Renal pelvis (tissue), 12 donors: ENCODE measurements around the gene HTR6. TPM values are rescaled to one million over a fixed set of nuclear protein-coding genes. Genes with fewer than 3 reads are reported as not detected.
"Not testable (repeated sequence)": the region's sequence is repeated elsewhere in the genome, so short reads cannot be mapped to it uniquely, and the experiment has no call there.

Experiments
- DNase-seq: peaks from one replicate; pipeline ENCODE4 v3.0.0-alpha.2; 2013
- long read RNA-seq, 16 experiments: transcript quantifications; one replicate each; lab custom pipeline, GENCODE V29; 2026
- polyA plus RNA-seq, 3 donors: library from polyadenylated mRNA; unstranded; fragments of 120-200 nt; gene quantifications; one replicate each; pipeline ENCODE4 v1.2.1, GENCODE V29; 2013; ENCODE audit not compliant: insufficient read length in 3 of 3

HTR6 gene
- 1 to 10 TPM; 2.4 to 2.7 (median 2.7) TPM for polyA plus RNA-seq
- long read RNA-seq, donor 1, partial matches to known transcripts: 0 of 1 reads
- long read RNA-seq, donor 1, other reads (novel, unspliced or antisense): 0 of 1 reads
- long read RNA-seq, donor 2, partial matches to known transcripts: 0 of 3 reads
- long read RNA-seq, donor 2, other reads (novel, unspliced or antisense): 0 of 3 reads
- long read RNA-seq, donor 3, partial matches to known transcripts: 0 of 1 reads
- long read RNA-seq, donor 3, other reads (novel, unspliced or antisense): 0 of 1 reads
- long read RNA-seq, donor 4: 0 reads
- long read RNA-seq, donor 5, partial matches to known transcripts: 0 of 1 reads
- long read RNA-seq, donor 5, other reads (novel, unspliced or antisense): 0 of 1 reads
- long read RNA-seq, donor 6, partial matches to known transcripts: 0 of 1 reads
- long read RNA-seq, donor 6, other reads (novel, unspliced or antisense): 0 of 1 reads
- long read RNA-seq, donor 7, partial matches to known transcripts: 0 of 1 reads
- long read RNA-seq, donor 7, other reads (novel, unspliced or antisense): 0 of 1 reads
- long read RNA-seq, donor 8: 0 reads
- long read RNA-seq, donor 9: 0 reads
- long read RNA-seq, donor 10, partial matches to known transcripts: 0 of 1 reads
- long read RNA-seq, donor 10, other reads (novel, unspliced or antisense): 0 of 1 reads
- long read RNA-seq, donor 11, partial matches to known transcripts: 0 of 3 reads
- long read RNA-seq, donor 11, other reads (novel, unspliced or antisense): 0 of 3 reads
- long read RNA-seq, donor 12: 0 reads
- long read RNA-seq, donor 13, partial matches to known transcripts: 0 of 1 reads
- long read RNA-seq, donor 13, other reads (novel, unspliced or antisense): 0 of 1 reads
- long read RNA-seq, donor 14: 0 reads
- long read RNA-seq, donor 15, partial matches to known transcripts: 0 of 2 reads
- long read RNA-seq, donor 15, other reads (novel, unspliced or antisense): 0 of 2 reads
- long read RNA-seq, donor 16: 0 reads

GRCh38 chr1:19664453-19665185 is at the start of gene HTR6:
Gene HTR6, plus strand, starts transcription at chr1:19664875. Its CDS starts 879 bp downstream, at chr1:19665754.
- no peak for DNase-seq

DNA sequence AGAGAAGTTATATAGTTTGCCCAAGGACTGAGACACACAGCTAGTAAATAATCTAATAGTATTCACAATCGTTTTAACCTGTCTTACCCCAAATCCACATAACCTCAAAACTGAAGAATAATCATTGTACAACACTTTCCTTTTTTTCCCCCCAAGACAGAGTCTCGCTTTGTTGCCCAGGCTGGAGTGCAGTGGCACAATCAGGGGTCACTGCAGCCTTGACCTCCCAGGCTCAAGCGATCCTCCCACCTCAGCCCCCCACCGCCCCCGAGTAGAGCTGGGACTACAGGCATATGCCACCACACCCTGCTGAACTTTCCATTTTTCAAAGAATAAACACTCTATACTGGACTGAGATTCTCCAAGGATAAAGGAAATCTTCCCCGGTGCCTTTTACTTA is 49.2 kb upstream of the HTR6 start:
- DNase-seq: no peak

- no peak for DNase-seq
Measured at GRCh38 chr1:19616489-19616888, 48.2 kb upstream of the HTR6 start.

GRCh38 chr1:19617376-19617775 is 47.3 kb upstream of the HTR6 start:
- no peak for DNase-seq

GRCh38 chr1:19618428-19618827 is 46.2 kb upstream of the HTR6 start:
- no peak for DNase-seq

- no peak for DNase-seq
Measured at GRCh38 chr1:19619697-19620384, 44.8 kb upstream of the HTR6 start.

GRCh38 chr1:19620786-19621185 is 43.9 kb upstream of the HTR6 start:
- no peak for DNase-seq

- no peak for DNase-seq
Measured at GRCh38 chr1:19621274-19621950, 43.3 kb upstream of the HTR6 start.

- no peak for DNase-seq
Measured at GRCh38 chr1:19622204-19622603, 42.5 kb upstream of the HTR6 start.

- DNase-seq: no peak
Measured at GRCh38 chr1:19623523-19623922, 41.2 kb upstream of the HTR6 start.

GRCh38 chr1:19625291-19625937 is 39.3 kb upstream of the HTR6 start:
- DNase-seq: no peak

GRCh38 chr1:19628879-19629278 is 35.8 kb upstream of the HTR6 start:
- no peak for DNase-seq

DNA sequence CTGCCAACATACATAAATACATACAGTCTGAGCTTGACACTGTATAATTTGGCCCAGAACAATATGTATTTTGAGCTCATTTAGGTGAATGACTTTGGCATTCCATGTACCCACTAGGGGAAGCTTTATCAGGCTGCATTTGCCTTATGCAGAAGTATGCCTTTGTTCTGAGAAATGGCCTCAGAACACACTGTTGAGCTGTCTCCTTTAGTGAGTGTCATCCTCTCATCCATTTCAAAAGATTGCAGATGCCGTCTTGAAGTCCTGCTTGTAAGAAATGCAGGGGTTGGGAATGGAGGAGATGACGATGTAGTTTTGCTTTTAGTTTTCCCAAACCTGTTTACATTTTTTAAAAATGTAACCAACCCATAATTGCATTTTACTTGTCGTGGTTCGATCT is 35.3 kb upstream of the HTR6 start:
- DNase-seq: no peak

- DNase-seq: not testable (repeated sequence)
Measured at GRCh38 chr1:19630192-19630591, 34.5 kb upstream of the HTR6 start.

DNA sequence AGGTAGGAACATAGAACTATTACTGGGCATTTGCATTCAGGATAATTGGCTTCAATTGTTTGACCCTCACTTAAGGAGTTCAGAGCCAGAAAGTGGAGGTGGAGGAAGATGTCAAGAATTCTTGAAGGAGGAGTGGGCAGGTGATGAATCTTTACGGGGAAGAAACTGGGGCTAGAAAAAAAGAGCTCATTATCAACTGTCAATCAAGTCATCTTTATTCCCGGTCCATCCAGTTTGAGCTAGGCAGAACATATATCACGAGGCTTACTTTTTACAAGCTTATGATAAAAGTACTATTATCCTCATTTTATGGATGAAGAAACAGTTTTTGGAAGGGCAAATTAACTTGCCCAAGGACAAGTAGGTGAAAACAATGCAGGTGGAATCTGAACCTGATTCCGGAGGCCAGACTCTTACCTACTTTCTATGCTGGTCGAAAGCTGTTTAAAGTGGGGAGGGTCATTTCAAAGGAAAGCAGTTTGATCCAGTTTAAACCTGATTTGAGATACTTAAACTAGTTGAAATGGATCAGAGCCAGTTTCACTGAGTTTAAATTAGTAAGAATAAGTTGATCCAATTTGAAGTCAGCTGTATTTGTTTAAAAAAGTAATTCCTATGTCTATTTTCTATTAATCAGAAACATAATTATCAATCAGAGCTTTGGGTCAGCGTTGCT is 33.8 kb upstream of the HTR6 start:
- DNase-seq: no peak

GRCh38 chr1:19632211-19632610 is 32.5 kb upstream of the HTR6 start:
- DNase-seq: no peak

- no peak for DNase-seq
Measured at GRCh38 chr1:19633106-19633505, 31.6 kb upstream of the HTR6 start.

DNA sequence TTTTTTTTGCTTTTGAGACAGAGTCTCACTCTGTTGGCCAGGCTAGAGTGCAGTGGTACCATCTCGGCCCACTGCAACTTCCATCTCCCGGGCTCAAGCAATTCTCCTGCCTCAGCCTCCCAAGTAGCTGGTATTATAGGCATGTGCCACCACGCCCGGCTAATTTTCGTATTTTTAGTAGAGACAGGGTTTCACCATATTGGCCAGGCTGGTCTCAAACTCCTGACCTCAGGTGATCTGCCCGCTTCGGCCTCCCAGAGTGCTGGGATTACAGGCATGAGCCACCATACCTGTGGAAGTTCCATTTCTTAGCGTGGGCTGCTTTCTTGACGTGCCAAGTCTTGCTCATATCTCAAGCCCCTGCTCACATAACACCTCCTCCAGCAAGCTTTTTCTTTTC is 29.6 kb upstream of the HTR6 start:
- not testable (repeated sequence) for DNase-seq

- DNase-seq: no peak
Measured at GRCh38 chr1:19635646-19636045, 29.0 kb upstream of the HTR6 start.

DNA sequence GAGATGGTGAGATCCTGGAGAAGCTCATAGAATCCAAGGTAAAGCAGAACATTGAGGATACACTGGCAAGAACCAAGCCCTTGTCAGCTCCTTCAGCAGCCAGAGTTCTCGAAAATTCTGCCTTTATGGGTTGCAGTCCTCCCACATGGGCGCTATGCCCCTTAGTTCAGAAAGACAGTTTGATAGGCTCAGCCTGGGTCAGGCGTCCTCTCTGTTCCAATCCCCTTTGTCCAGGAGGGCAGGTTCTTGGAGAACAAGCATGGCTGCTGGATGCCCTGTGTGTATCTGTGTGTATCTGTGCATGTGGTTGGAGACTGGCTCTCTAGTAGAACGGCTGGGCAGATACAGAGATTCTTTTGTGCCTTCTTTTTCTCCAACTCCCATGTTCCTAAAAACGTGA is 28.6 kb upstream of the HTR6 start:
- no peak for DNase-seq
